Fibroblast of pulmonary artery (primary cell): ENCODE measurements around the gene MPND.

Source experiments
- DNase-seq: peaks from one replicate; pipeline ENCODE4 v3.0.0-alpha.2; 2010; ENCODE audit warnings: low read depth
- H3K4me3 ChIP-seq: replicated peaks from 2 replicates; pipeline ENCODE4 v1.5.1; 2011; ENCODE audit warnings: low read depth, mild to moderate bottlenecking, control low read depth, low read length, moderate library complexity
- CTCF ChIP-seq: IDR thresholded peaks from 2 replicates; pipeline ENCODE4 v1.5.1; 2011; ENCODE audit warnings: mild to moderate bottlenecking, control low read depth, low read length, inconsistent platforms; ENCODE audit errors: missing control alignments

MPND gene

DNA sequence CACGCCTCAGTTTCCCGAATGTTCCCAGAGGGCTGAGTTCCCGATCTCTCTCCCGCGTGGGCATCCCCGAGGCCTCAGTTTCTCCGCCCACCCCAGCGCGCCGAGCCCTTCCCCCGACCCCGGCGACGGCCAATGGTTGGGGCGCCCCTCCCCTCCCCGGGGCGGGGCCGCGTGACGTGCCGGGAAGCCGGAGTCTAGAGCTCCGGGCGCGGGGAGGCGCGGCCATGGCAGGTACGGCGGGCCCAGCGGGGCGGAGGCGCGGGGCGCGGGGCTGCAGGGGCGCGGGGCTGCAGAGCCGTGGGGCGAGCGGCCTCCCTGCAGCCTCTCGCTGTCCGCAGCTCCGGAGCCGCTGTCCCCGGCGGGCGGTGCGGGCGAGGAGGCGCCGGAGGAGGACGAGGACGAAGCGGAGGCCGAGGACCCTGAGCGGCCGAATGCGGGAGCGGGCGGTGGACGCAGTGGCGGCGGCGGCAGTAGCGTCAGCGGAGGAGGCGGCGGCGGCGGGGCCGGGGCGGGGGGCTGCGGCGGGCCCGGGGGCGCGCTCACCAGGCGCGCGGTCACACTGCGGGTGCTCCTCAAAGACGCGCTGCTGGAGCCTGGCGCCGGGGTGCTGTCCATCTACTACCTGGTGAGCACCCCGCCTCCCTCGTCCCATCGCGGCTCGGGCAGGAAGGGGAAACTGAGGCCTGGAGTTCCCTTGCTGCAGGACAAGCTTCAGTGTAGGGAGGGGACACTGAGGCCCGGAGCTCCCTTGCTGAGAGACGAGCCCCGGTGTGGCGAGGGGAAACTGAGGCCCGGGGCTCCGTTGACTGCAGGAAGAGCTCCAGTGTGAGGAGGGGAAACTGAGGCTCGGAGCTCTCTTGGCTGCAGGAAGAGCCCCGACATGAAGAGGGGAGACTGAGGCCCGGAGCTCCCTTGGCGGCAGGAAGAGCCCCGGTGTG is at the start of gene MPND:
TSS of gene MPND (plus strand) at position 193 of the 938 bp plus-strand sequence. CDS start at position 225, 32 bp downstream.
- no peak for TF ChIP-seq CTCF
- H3K4me3 ChIP-seq: peak within 1 kb of the TSS; percentile 74
- peak; percentile 75 for DNase-seq

- DNase-seq: no peak
Measured at GRCh38 chr19:4294389-4294788, 49.0 kb upstream of the MPND start.

GRCh38 chr19:4295972-4296771 is 47.2 kb upstream of the MPND start:
- H3K4me3 ChIP-seq: no peak overlapping the region
- no peak for DNase-seq
- TF ChIP-seq CTCF: no peak

More at GRCh38 chr19:4294389-4294788, 49.0 kb upstream of the MPND start:
- H3K4me3 ChIP-seq: no peak overlapping the region
- TF ChIP-seq CTCF: no peak

GRCh38 chr19:4297901-4298809 is 45.2 kb upstream of the MPND start:
- no peak for TF ChIP-seq CTCF
- no peak overlapping the region for H3K4me3 ChIP-seq
- DNase-seq: no peak

GRCh38 chr19:4298810-4299550 is 44.4 kb upstream of the MPND start:
- no peak for TF ChIP-seq CTCF
- no peak overlapping the region for H3K4me3 ChIP-seq

DNA sequence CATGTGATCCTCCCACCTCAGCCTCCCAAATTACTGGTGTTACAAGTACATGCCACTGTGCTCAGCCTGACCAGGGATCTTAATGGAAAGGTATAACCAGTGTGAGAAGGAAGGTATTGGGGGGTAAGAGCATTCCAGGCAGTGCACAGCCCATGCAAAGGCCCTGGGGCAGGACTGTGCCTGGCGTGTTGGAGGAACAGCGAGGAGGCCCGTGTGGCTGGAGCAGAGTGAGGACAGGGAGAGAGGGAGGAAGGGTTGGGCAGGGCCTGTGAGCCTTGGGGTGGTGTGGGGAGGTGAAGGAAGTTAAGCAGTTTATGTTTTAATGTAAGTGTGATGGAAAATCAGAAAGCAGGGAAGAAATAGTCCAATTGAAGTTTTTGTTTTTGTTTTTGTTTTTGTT is 42.8 kb upstream of the MPND start:
- no peak for TF ChIP-seq CTCF
- H3K4me3 ChIP-seq: no peak overlapping the region
- no peak for DNase-seq

More at GRCh38 chr19:4298810-4299550, 44.4 kb upstream of the MPND start:
- DNase-seq: no peak
